ENCODE measurements around the gene TRIOBP. TPM values are rescaled to one million over a fixed set of nuclear protein-coding genes. Genes with fewer than 3 reads are reported as not detected.

TRIOBP gene
- total and polyA plus RNA-seq, 2 of the 13 experiments (the other 11 are each of a cell fraction or from before 2014, with no cell fraction given): 6.1 to 15.4 TPM

GRCh38 chr22:37658133-37659065, 38.4 kb upstream of the TRIOBP start, which contains the start of gene PDXP (continued):
- TF ChIP-seq ZNF597 (CRISPR knock-in tag; IDR thresholded peaks at IDR 0.05): no peak
- TF ChIP-seq ZNF678 (CRISPR knock-in tag; IDR thresholded peaks at IDR 0.05): no peak
- TF ChIP-seq CBX2 (IDR thresholded peaks at IDR 0.05; ENCODE audit: low read depth, low read length): no peak
- TF ChIP-seq CBX2 (CRISPR knock-in tag; IDR thresholded peaks at IDR 0.05; ENCODE audit: low read depth): no peak
- no peak for TF ChIP-seq ARID5B (CRISPR knock-in tag; IDR thresholded peaks at IDR 0.05)
- no peak for TF ChIP-seq TCF7L2 (IDR thresholded peaks at IDR 0.05; ENCODE audit: low read depth, low read length)
- no peak for TF ChIP-seq ZNF792 (CRISPR knock-in tag; IDR thresholded peaks at IDR 0.05)
- no peak for TF ChIP-seq ZNF205 (CRISPR knock-in tag; IDR thresholded peaks at IDR 0.05)
- peak; percentile 73; the same call in 1 of the 2 replicates for TF ChIP-seq ZNF441 (CRISPR knock-in tag; IDR thresholded peaks at IDR 0.05; ENCODE audit: borderline replicate concordance)
- no peak for TF ChIP-seq KDM1A (CRISPR knock-in tag; IDR thresholded peaks at IDR 0.05)
- TF ChIP-seq ETV5 (CRISPR knock-in tag; IDR thresholded peaks at IDR 0.05; ENCODE audit: borderline replicate concordance): 0 out of 2 replicates have a peak, but pooled peaks have one; percentile 34
- TF ChIP-seq ZNF225 (CRISPR knock-in tag; IDR thresholded peaks at IDR 0.05): no peak
- peak; percentile 80; the same call in 1 of the 2 replicates for TF ChIP-seq PBX3 (CRISPR knock-in tag; IDR thresholded peaks at IDR 0.05; ENCODE audit: borderline replicate concordance)
- TF ChIP-seq ZBTB44 (CRISPR knock-in tag; IDR thresholded peaks at IDR 0.05): no peak
- TF ChIP-seq MAZ (IDR thresholded peaks at IDR 0.05; ENCODE audit: borderline replicate concordance, low read depth, low read length): no peak
- TF ChIP-seq MAZ (CRISPR knock-in tag; IDR thresholded peaks at IDR 0.05; ENCODE audit: low read depth): no peak; the same call in 1 of the 2 replicates
- no peak for TF ChIP-seq HOXA9 (CRISPR knock-in tag; IDR thresholded peaks at IDR 0.05; ENCODE audit: borderline replicate concordance)
- peak; percentile 77 for TF ChIP-seq ZFY (CRISPR knock-in tag; IDR thresholded peaks at IDR 0.05)
- TF ChIP-seq BORCS8-MEF2B (CRISPR knock-in tag; IDR thresholded peaks at IDR 0.05): no peak
- TF ChIP-seq ZNF879 (CRISPR knock-in tag; IDR thresholded peaks at IDR 0.05): no peak
- TF ChIP-seq ZNF607 (CRISPR knock-in tag; IDR thresholded peaks at IDR 0.05; ENCODE audit: borderline replicate concordance): 0 out of 2 replicates have a peak, but pooled peaks have one; percentile 35
- TF ChIP-seq RNF2 (conservative IDR thresholded peaks at IDR 0.05; ENCODE audit: low read depth): peak; percentile 96
- TF ChIP-seq SYNCRIP (IDR thresholded peaks at IDR 0.05; ENCODE audit: insufficient read depth, low read depth, low read length): no peak
